22Rv1 (cell line): Measurements from ENCODE around the gene TOB2.
"Not testable (repeated sequence)": the region's sequence is repeated elsewhere in the genome, so short reads cannot be mapped to it uniquely, and the experiment has no call there.

Source experiments
- H3K27ac ChIP-seq: fragments of 450-650 bp; 2 replicates; pipeline ENCODE4 v1.5.1; 2017
- ZFX ChIP-seq: fragments of 450-650 bp; IDR thresholded peaks from 2 replicates; pipeline ENCODE4 v1.6.1; 2017; ENCODE audit warnings: antibody characterized with exemption, borderline replicate concordance
- TF ChIP-seq, protein P1 (sequence below): fragments of 450-650 bp; IDR thresholded peaks from 2 replicates; pipeline ENCODE4 v1.5.1; 2017; ENCODE audit warnings: mild to moderate bottlenecking

Gene TOB2

DNA sequence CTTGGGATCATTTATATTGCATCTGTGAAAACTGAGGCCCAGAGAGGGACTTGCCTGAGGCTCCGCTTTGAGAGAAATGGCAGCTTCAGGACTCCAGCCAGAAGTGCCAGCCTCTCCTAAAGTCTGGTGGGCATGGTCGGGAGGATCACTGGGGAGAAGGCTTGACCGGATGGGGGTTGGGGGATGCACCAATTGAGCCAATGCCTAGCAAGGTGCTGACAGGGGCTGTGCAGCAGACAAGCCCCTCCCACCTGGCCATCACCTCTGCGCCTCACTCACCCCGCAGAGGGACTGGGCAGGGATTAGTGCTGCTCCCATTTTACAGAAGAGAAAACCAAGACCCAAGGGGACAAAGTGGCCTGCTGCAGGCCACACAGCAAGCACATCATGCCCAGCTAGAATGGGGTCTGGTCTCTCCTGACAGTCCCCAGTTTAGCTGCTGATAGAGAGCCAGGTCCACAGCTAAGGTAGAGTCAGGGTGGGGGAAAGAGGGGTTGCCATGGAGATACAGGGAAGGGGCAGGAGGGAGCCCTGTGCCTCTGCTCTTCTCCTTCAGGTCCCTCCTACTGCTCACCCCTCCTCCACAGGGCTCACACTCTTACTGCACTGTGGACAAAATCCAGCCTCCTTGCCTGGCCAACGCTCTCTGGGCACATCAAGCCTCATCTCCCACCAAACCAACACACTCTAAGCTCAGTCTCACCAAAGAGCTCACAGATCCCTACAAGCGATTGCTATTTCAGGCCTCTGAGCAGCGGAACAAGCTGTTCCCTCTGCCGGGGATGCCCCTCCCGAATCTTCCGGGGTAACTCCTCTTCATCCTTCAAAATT lies 35.4 kb downstream of the TOB2 start:
- H3K27ac ChIP-seq, result peak overlapping the region; percentile 92
- TF ChIP-seq ZFX, result no peak
- TF ChIP-seq, protein P1, sequence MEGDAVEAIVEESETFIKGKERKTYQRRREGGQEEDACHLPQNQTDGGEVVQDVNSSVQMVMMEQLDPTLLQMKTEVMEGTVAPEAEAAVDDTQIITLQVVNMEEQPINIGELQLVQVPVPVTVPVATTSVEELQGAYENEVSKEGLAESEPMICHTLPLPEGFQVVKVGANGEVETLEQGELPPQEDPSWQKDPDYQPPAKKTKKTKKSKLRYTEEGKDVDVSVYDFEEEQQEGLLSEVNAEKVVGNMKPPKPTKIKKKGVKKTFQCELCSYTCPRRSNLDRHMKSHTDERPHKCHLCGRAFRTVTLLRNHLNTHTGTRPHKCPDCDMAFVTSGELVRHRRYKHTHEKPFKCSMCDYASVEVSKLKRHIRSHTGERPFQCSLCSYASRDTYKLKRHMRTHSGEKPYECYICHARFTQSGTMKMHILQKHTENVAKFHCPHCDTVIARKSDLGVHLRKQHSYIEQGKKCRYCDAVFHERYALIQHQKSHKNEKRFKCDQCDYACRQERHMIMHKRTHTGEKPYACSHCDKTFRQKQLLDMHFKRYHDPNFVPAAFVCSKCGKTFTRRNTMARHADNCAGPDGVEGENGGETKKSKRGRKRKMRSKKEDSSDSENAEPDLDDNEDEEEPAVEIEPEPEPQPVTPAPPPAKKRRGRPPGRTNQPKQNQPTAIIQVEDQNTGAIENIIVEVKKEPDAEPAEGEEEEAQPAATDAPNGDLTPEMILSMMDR, result no peak

- TF ChIP-seq, protein P1, result no peak
- TF ChIP-seq ZFX, result no peak
- H3K27ac ChIP-seq, result peak overlapping the region; percentile 92
Measured at GRCh38 chr22:41410311-41410751, 36.3 kb downstream of the TOB2 start.

DNA sequence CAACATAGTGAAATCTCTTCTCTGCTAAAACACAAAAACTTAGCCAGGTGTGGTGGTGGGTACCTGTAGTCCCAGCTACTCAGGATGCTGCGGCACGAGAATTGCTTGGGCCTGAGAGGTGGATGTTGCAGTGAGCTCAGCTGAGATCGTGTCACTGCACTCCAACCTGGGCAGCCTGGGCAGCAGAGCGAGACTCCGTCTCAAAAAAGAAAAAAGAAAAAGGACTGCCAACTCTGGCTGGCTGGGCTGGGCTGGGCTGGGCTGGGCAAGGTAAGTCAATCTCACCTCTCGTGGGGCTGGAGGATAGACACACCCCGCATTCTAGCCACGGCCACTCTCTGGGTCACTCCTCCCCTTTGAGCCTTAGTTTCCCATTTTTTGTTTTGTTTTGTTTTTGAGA lies 37.9 kb downstream of the TOB2 start:
- TF ChIP-seq ZFX, result no peak
- TF ChIP-seq, protein P1, result no peak
- no peak overlapping the region for H3K27ac ChIP-seq

GRCh38 chr22:41407433-41407832 lies 39.2 kb downstream of the TOB2 start:
- TF ChIP-seq ZFX, result no peak
- TF ChIP-seq, protein P1, result no peak
- no peak overlapping the region for H3K27ac ChIP-seq

GRCh38 chr22:41406410-41406809 lies 40.2 kb downstream of the TOB2 start:
- TF ChIP-seq, protein P1, result no peak
- TF ChIP-seq ZFX, result no peak
- H3K27ac ChIP-seq, result no peak overlapping the region

DNA sequence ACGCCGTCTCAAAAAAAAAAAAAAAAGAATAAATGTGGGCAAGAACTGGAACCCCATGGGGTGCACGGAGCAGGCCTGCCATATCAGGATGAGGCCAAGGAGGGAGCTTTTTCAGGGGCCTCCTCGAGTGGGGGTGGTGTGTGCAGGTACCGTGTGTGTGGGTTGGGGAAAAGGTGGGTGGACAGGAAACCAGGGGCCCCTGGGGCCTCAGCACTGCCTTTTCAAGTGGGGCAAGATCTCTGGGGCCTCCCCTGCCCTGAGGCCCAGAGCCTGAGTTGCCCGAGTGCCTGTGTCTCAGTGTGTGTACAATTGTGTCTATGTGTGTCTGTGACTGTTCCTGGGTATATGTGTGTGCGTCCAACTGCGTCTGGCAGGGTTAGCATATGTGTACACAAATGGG lies 41.0 kb downstream of the TOB2 start:
- H3K27ac ChIP-seq, result no peak overlapping the region
- TF ChIP-seq ZFX, result no peak
- TF ChIP-seq, protein P1, result no peak

DNA sequence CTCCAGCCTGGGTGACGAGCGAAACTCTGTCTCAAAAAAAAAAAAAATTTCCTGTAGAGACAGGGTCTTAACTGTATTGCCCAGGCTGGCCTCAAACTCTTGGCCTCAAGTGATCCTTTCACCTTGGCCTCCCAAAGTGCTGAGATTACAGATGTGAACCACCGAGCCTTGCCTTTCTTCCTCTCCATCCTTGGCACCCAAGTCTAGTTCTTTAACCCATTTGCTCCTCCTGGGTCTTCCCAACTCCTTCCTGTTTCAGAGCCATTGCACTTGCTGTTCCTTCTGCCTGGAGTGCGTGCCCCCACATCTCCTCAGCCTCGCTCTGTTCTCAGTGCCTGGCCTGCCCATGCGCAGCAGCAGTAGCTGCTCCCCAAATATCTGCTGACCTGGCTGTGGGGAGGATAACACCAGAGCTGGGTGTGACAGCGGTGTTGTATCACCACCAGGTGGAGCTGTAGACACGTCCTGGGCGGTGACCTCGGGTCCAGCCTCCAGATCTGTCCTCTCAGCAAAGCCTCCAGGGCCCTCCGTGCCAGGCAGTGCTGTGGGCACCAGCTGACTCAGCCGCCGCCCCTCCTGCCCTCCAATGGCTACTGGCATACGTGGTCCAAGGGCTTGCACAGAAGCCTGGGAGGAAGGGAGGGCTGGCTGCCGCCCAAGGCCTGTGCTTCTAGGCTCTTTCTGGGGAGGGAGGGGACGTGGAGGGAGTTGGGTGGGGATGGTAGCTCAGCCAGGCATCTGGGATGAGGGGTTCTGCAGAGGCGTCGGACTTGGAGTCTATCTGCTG lies 42.9 kb downstream of the TOB2 start:
- TF ChIP-seq ZFX, result no peak
- TF ChIP-seq, protein P1, result peak; percentile 95

DNA sequence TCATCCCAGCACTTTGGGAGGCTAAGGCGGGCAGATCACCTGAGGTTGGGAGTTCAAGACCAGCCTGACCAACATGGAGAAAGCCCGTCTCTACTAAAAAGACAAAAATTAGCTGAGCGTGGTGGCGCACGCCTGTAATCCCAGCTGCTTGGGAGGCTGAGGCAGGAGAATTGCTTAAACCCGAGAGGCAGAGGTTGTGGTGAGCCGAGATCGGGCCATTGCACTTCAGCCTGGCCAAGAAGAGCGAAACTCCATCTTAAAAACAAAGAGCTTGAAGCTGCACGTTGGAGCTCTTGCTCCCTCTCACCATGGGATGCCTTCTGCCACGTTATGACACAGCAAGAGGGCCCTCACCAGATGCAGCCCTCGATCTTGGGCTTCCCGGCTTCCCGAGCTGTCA lies 43.8 kb downstream of the TOB2 start:
- H3K27ac ChIP-seq, result not testable (repeated sequence)

More for the DNA sequence above, 42.9 kb downstream of the TOB2 start:
- no peak overlapping the region for H3K27ac ChIP-seq
